Testis (tissue), 2 donors: ENCODE measurements around the gene LIN52.

Experiments used
- POLR2A ChIP-seq: fragments of 450-650 bp; IDR thresholded peaks from one replicate; pipeline ENCODE4 v1.6.1; 2017; ENCODE audit warnings: antibody characterized with exemption, mild to moderate bottlenecking, moderate library complexity
- TF ChIP-seq, protein P1 (sequence below), 3 experiments: fragments of 450-650 bp in 2 of 3; fragments of 200-600 bp in 1 of 3; sonication (generic) in 1 of 3; IDR thresholded peaks; one replicate each; pipeline ENCODE4 v1.5.1; 2016 to 2019; ENCODE audit warnings: antibody characterized with exemption in 3 of 3, mild to moderate bottlenecking in 2 of 3, moderate library complexity in 1 of 3

DNA sequence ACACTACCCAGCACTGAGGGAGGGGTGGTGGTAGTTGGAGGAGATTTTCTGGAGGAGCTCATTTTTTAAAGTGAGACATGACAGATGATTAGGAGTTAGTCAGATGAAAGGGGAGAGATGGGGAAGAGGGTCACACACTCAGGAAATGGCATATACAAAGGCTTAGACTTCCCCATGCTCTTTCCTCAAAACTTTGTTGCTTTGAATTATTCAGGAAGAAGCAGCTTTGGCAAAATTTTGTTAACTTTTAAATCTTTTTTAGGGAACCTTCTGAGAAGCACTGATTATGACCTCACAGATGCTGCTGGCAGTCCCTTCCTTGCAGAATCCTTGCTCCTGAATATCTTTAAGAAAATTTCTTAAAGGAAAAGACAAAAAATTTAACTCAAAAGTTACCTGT lies 20.3 kb upstream of the LIN52 start:
- TF ChIP-seq, protein P1, sequence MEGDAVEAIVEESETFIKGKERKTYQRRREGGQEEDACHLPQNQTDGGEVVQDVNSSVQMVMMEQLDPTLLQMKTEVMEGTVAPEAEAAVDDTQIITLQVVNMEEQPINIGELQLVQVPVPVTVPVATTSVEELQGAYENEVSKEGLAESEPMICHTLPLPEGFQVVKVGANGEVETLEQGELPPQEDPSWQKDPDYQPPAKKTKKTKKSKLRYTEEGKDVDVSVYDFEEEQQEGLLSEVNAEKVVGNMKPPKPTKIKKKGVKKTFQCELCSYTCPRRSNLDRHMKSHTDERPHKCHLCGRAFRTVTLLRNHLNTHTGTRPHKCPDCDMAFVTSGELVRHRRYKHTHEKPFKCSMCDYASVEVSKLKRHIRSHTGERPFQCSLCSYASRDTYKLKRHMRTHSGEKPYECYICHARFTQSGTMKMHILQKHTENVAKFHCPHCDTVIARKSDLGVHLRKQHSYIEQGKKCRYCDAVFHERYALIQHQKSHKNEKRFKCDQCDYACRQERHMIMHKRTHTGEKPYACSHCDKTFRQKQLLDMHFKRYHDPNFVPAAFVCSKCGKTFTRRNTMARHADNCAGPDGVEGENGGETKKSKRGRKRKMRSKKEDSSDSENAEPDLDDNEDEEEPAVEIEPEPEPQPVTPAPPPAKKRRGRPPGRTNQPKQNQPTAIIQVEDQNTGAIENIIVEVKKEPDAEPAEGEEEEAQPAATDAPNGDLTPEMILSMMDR (IDR thresholded peaks at IDR 0.05), result no peak
- no peak for TF ChIP-seq POLR2A
